Measurements from ENCODE around the gene BRI3BP. TPM values are rescaled to one million over a fixed set of nuclear protein-coding genes. Genes with fewer than 3 reads are reported as not detected.

The BRI3BP gene
- total and polyA plus RNA-seq, 9 of the 15 experiments (the other 6 are each of a cell fraction or from before 2014, with no cell fraction given) = 12.3 to 25.0 (median 16.6) TPM

DNA sequence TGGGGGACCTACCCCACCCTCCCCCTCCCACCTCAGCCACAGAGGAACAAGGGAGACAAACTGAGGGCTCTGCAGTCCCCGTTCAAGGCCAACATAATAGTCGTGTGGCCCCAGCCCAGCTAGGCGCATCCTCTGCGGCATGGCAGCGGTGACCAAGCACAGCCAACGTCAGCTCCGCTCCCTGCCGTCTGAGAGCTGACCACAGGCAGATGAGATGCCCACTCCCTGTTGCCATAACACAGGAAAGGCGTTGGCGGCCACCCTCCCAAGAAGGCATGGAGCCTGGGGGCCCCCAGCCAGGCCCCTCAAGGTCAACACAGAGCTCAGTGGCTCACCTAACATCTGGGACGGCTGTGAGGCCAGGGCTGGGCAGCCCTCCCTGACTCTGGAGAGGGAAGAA, 46.4 kb upstream of the BRI3BP start:
- Histone ChIP-seq H3K9me1 (ENCODE audit: control insufficient read depth, insufficient read depth, low read length) (no peaks in the 10 kb centered on the region), H3K4me3 (no peak overlapping the region), H3K27me3 (ENCODE audit: control insufficient read depth in 2 of 2, insufficient read depth in 2 of 2, low read length in 2 of 2) (no peaks in the 10 kb centered on the region), H3K9me3 (replicated peaks; ENCODE audit: control insufficient read depth, insufficient read depth, low read depth, low read length) (no peaks in the 10 kb centered on the region), H3K36me3 (ENCODE audit: control insufficient read depth, insufficient read depth, low read length) (peaks cover 56% of the 10 kb centered on the region; the same call in 1 of the 3 replicates), H3K4me1 (replicated peaks in 1 of 2; ENCODE audit: control insufficient read depth in 2 of 2, insufficient read depth in 2 of 2, low read length in 2 of 2) (peaks cover 0 to 11% of the 10 kb centered on the region in 2 experiments; a peak in 1 of 5 replicates), H3K4me2 (ENCODE audit: insufficient read depth, low read length) (no peak overlapping the region), H3K27ac (ENCODE audit: extremely low read depth, low read depth, low read length) (no peak overlapping the region), H3K9ac (ENCODE audit: insufficient read depth in 1 of 2, low read depth in 2 of 2, low read length in 2 of 2) (no peak overlapping the region), H2AFZ (ENCODE audit: low read depth, low read length) (no peak overlapping the region), H3K79me2 (ENCODE audit: control insufficient read depth, insufficient read depth, low read length) (no peaks in the 10 kb centered on the region), H4K20me1 (replicated peaks; ENCODE audit: control insufficient read depth, insufficient read depth, low read length) (no peaks in the 10 kb centered on the region)
- FAIRE-seq (no peak), DNase-seq (ENCODE audit: extremely low read depth in 1 of 4, low spot score in 3 of 4) (no peak), ATAC-seq (no peak)
- ChIA-PET POLR2A (interaction anchor here (1.1 kb wide), 1 partner anchor 32 kb away, joined by 3 read pairs; the partner anchor contains the start of gene UBC), CTCF (ENCODE audit: low intra/inter-chr PET ratio) (no interaction called here)
- TF ChIP-seq, protein P1, sequence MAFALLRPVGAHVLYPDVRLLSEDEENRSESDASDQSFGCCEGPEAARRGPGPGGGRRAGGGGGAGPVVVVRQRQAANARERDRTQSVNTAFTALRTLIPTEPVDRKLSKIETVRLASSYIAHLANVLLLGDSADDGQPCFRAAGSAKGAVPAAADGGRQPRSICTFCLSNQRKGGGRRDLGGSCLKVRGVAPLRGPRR (CRISPR knock-in tag; IDR thresholded peaks at IDR 0.05) = no peak
- TF ChIP-seq ZNF384 (IDR thresholded peaks at IDR 0.05; ENCODE audit: low read depth, low read length) = no peak
- no peak for TF ChIP-seq NFE2 (IDR thresholded peaks at IDR 0.05; ENCODE audit: low read depth)
- no peak for TF ChIP-seq ZNF436 (CRISPR knock-in tag; IDR thresholded peaks at IDR 0.05)
- TF ChIP-seq SMAD3 (CRISPR knock-in tag; conservative IDR thresholded peaks at IDR 0.05) = no peak
- no peak for TF ChIP-seq ZNF778 (CRISPR knock-in tag; IDR thresholded peaks at IDR 0.05)
- intact Hi-C loops (cut with micrococcal nuclease) = no loop called here
- in situ Hi-C loops (cut with MboI) = no loop called here
- no TSS peak for BruUV-seq (replicated peaks)
- WGBS (ENCODE audit: insufficient coverage, low coverage, missing lambda C conversion rate) = 91% methylated on average over 8 of the region's 11 CpGs
